Fibroblast of the aortic adventitia (primary cell): ENCODE measurements around the gene PELI2. TPM values are rescaled to one million over a fixed set of nuclear protein-coding genes. Genes with fewer than 3 reads are reported as not detected.
A peak's percentile ranks its signal among the peaks of the same experiment; 100 is the strongest.

Experiments
- DNase-seq: peaks from one replicate; pipeline ENCODE4 v3.0.0-alpha.2; 2010; ENCODE audit warnings: low read depth
- H3K4me3 ChIP-seq: 2 replicates; pipeline ENCODE4 v1.5.1; 2011; ENCODE audit warnings: low read depth, mild to moderate bottlenecking, control low read depth, low read length, moderate library complexity
- CTCF ChIP-seq: IDR thresholded peaks from 2 replicates; pipeline ENCODE4 v1.5.1; 2011; ENCODE audit warnings: mild to moderate bottlenecking, low read length, control low read depth, inconsistent platforms; ENCODE audit not compliant: insufficient read depth
- total RNA-seq: library from RNA; depleted of rRNA; stranded (reverse); fragments of >200 nt; gene quantifications from 2 replicates; pipeline ENCODE4 v1.2.3, GENCODE V29; 2012; ENCODE audit warnings: low replicate concordance

PELI2 gene
- total RNA-seq, 1 donor, result 14.0 TPM

- DNase-seq, result peak; percentile 34
- peak; percentile 9 for TF ChIP-seq CTCF
- H3K4me3 ChIP-seq, result no peak overlapping the region
Measured at GRCh38 chr14:56334458-56334857, 216.2 kb downstream of the PELI2 start.

GRCh38 chr14:56338674-56339073 lies 220.5 kb downstream of the PELI2 start:
- DNase-seq, result no peak
- no peak overlapping the region for H3K4me3 ChIP-seq
- TF ChIP-seq CTCF, result no peak

GRCh38 chr14:56339855-56340701 lies 221.9 kb downstream of the PELI2 start:
- peak; percentile 97 for DNase-seq
- no peak overlapping the region for H3K4me3 ChIP-seq
- TF ChIP-seq CTCF, result peak; percentile 95

GRCh38 chr14:56340932-56341331 lies 222.7 kb downstream of the PELI2 start:
- H3K4me3 ChIP-seq, result no peak overlapping the region
- TF ChIP-seq CTCF, result no peak
- no peak for DNase-seq

- TF ChIP-seq CTCF, result no peak
- peak; percentile 33 for DNase-seq
- H3K4me3 ChIP-seq, result no peak overlapping the region
Measured at GRCh38 chr14:56341766-56342493, 223.7 kb downstream of the PELI2 start.

- peak; percentile 86 for DNase-seq
- no peak for TF ChIP-seq CTCF
- H3K4me3 ChIP-seq, result no peak overlapping the region
Measured at GRCh38 chr14:56342494-56342942, 224.3 kb downstream of the PELI2 start.
